Glutamatergic neuron (in vitro differentiated cells): ENCODE measurements around the gene FGF18. TPM values are rescaled to one million over a fixed set of nuclear protein-coding genes. Genes with fewer than 3 reads are reported as not detected.
A peak's percentile ranks its signal among the peaks of the same experiment; 100 is the strongest.

ENCODE experiments used
- DNase-seq: peaks from one replicate; pipeline ENCODE4 v3.0.0; 2022
- H3K27ac Mint-ChIP-seq: one replicate; pipeline ENCODE4 v1.8.0; 2020; ENCODE audit warnings: mild to moderate bottlenecking, mixed read lengths, inconsistent platforms; ENCODE audit not compliant: unreplicated experiment
- H3K27me3 Mint-ChIP-seq: one replicate; pipeline ENCODE4 v1.8.0; 2020; ENCODE audit warnings: mild to moderate bottlenecking, moderate library complexity, mixed read lengths, inconsistent platforms; ENCODE audit not compliant: unreplicated experiment
- H3K36me3 Mint-ChIP-seq: one replicate; pipeline ENCODE4 v1.8.0; 2020; ENCODE audit warnings: mild to moderate bottlenecking, mixed read lengths, inconsistent platforms; ENCODE audit not compliant: unreplicated experiment
- H3K4me1 Mint-ChIP-seq: one replicate; pipeline ENCODE4 v1.8.0; 2020; ENCODE audit warnings: mild to moderate bottlenecking, low read depth, mixed read lengths, inconsistent platforms; ENCODE audit not compliant: unreplicated experiment
- H3K4me3 Mint-ChIP-seq: one replicate; pipeline ENCODE4 v1.8.0; 2020; ENCODE audit warnings: mild to moderate bottlenecking, mixed read lengths, inconsistent platforms; ENCODE audit not compliant: unreplicated experiment
- H3K9me3 Mint-ChIP-seq: one replicate; pipeline ENCODE4 v1.8.0; 2020; ENCODE audit warnings: mild to moderate bottlenecking, moderate library complexity, mixed read lengths, inconsistent platforms; ENCODE audit not compliant: unreplicated experiment
- total RNA-seq: library from RNA; stranded (reverse); fragmentation: NEBNext Ultra II Directional; extraction: Animal tissue kit (Norgen Biotek cat#: 25700); gene quantifications from one replicate; pipeline ENCODE4 v1.2.1, GENCODE V29; 2021; ENCODE audit not compliant: unreplicated experiment
- TF ChIP-seq, protein P1 (sequence below): fragments of 200-600 bp; sonication (generic); IDR thresholded peaks from one replicate; pipeline ENCODE4 v1.5.0; 2021; ENCODE audit not compliant: partially characterized antibody, unreplicated experiment

FGF18 gene
- total RNA-seq, 1 donor from 2014 or later, result 26.3 TPM

- Mint-ChIP-seq H3K4me1 (peaks cover 5% of the 10 kb centered on the region), H3K27me3 (peaks cover 5% of the 10 kb centered on the region), H3K27ac (peak overlapping the region; percentile 73), H3K4me3 (peak overlapping the region; percentile 36), H3K36me3 (no peaks in the 10 kb centered on the region), H3K9me3 (peaks cover 9% of the 10 kb centered on the region)
- DNase-seq, result peak; percentile 40
- TF ChIP-seq, protein P1, sequence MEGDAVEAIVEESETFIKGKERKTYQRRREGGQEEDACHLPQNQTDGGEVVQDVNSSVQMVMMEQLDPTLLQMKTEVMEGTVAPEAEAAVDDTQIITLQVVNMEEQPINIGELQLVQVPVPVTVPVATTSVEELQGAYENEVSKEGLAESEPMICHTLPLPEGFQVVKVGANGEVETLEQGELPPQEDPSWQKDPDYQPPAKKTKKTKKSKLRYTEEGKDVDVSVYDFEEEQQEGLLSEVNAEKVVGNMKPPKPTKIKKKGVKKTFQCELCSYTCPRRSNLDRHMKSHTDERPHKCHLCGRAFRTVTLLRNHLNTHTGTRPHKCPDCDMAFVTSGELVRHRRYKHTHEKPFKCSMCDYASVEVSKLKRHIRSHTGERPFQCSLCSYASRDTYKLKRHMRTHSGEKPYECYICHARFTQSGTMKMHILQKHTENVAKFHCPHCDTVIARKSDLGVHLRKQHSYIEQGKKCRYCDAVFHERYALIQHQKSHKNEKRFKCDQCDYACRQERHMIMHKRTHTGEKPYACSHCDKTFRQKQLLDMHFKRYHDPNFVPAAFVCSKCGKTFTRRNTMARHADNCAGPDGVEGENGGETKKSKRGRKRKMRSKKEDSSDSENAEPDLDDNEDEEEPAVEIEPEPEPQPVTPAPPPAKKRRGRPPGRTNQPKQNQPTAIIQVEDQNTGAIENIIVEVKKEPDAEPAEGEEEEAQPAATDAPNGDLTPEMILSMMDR, result no peak
These were observed 42.9 kb downstream of the FGF18 start for GRCh38 chr5:171462136-171462927.

- H3K9me3 Mint-ChIP-seq, result peaks cover 9% of the 10 kb centered on the region
- H3K27me3 Mint-ChIP-seq, result peaks cover 5% of the 10 kb centered on the region
- H3K4me1 Mint-ChIP-seq, result peaks cover 5% of the 10 kb centered on the region
- peak overlapping the region; percentile 73 for H3K27ac Mint-ChIP-seq
- no peaks in the 10 kb centered on the region for H3K36me3 Mint-ChIP-seq
- TF ChIP-seq, protein P1, result no peak
- H3K4me3 Mint-ChIP-seq, result peak overlapping the region; percentile 36
- DNase-seq, result no peak
These were observed 43.7 kb downstream of the FGF18 start for GRCh38 chr5:171462928-171463861.

GRCh38 chr5:171463862-171464229, 44.4 kb downstream of the FGF18 start:
- no peak overlapping the region for H3K4me3 Mint-ChIP-seq
- H3K27ac Mint-ChIP-seq, result no peak overlapping the region
- no peak for DNase-seq
- peaks cover 9% of the 10 kb centered on the region for H3K9me3 Mint-ChIP-seq
- TF ChIP-seq, protein P1, result no peak
- H3K36me3 Mint-ChIP-seq, result no peaks in the 10 kb centered on the region
- peaks cover 5% of the 10 kb centered on the region for H3K4me1 Mint-ChIP-seq
- H3K27me3 Mint-ChIP-seq, result peaks cover 5% of the 10 kb centered on the region

- DNase-seq, result no peak
- H3K27ac Mint-ChIP-seq, result no peak overlapping the region
- no peaks in the 10 kb centered on the region for H3K36me3 Mint-ChIP-seq
- TF ChIP-seq, protein P1, result no peak
- H3K27me3 Mint-ChIP-seq, result peaks cover 5% of the 10 kb centered on the region
- peaks cover 11% of the 10 kb centered on the region for H3K4me1 Mint-ChIP-seq
- H3K9me3 Mint-ChIP-seq, result peaks cover 9% of the 10 kb centered on the region
- no peak overlapping the region for H3K4me3 Mint-ChIP-seq
These were observed 45.4 kb downstream of the FGF18 start for GRCh38 chr5:171464829-171465228.
